COLO668 (cell line): ENCODE results near the gene CLIC4.
"Not testable (repeated sequence)": the region's sequence is repeated elsewhere in the genome, so short reads cannot be mapped to it uniquely, and the experiment has no call there.

Experiments
- DNase-seq: peaks from one replicate; lab custom pipeline; 2025; ENCODE audit not compliant: unreplicated experiment; lab: John Stamatoyannopoulos, UW

The CLIC4 gene

GRCh38 chr1:24743404-24744211 lies 1.6 kb upstream of the CLIC4 start:
- DNase-seq: no peak

GRCh38 chr1:24745711-24746413 lies 615 bp downstream of the CLIC4 start:
- DNase-seq: peak; percentile 81

- DNase-seq: no peak
Measured at GRCh38 chr1:24748191-24749121, 3.2 kb downstream of the CLIC4 start.

DNA sequence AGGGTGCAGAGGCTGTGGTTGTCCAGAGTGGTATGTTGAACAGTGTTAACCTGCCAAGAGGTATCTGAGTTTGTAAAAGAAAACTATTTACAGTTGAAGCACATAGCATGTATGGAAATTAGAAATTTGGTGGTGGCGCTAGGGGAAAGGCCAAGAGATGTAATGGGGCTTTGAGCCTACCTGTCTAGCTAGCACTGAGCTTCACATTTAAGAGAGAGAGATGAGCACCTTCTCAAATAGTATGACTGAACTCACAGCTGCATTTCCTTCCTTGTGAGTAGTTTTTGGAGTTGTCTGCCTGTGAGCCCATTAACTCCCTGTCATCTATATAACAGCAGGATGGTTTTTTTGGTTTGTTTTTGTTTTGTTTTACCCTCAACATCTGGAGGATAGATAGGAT lies 4.0 kb downstream of the CLIC4 start:
- no peak for DNase-seq

- DNase-seq: no peak
Measured at GRCh38 chr1:24749886-24750285, 4.6 kb downstream of the CLIC4 start.

GRCh38 chr1:24751833-24752232 lies 6.6 kb downstream of the CLIC4 start:
- DNase-seq: no peak

GRCh38 chr1:24752305-24752704 lies 7.1 kb downstream of the CLIC4 start:
- no peak for DNase-seq

DNA sequence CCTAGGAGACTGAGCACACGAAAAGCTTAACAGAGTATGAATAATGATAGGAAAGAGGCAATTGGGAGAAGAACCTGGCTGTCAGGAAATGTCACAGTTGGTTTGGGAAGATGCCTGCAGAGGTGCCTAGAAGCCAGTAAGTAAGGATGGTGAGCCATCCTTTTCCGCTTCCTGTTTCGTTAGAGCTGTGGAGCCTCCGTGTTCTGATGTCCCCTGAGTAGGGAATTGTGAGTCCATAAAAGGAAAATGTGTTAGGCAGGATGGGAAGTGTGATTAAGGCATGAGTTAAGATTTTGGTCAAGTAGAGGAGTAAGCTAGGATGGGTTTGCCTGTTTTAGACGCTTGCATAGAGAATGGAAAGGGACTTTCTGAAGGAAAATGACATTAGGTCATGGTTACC lies 9.0 kb downstream of the CLIC4 start:
- no peak for DNase-seq

DNA sequence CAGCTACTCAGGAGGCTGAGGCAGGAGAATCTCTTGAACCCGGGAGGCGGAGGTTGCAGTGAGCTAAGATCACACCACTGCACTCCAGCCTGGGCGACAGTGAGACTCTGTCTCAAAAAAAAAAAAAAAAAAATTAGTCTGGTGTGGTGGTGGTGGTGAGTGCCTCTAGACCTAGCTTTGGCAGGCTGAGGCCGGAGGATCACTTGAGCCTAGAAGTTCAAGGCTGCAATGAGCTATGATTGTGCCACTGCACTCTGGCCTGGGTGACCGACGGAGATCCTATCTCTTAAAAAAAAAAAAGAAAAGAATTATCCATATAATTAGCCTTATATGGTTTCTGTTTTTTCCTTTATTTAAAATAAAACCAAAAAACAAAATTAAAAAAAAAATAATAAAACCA lies 10.1 kb downstream of the CLIC4 start:
- DNase-seq: not testable (repeated sequence)

DNA sequence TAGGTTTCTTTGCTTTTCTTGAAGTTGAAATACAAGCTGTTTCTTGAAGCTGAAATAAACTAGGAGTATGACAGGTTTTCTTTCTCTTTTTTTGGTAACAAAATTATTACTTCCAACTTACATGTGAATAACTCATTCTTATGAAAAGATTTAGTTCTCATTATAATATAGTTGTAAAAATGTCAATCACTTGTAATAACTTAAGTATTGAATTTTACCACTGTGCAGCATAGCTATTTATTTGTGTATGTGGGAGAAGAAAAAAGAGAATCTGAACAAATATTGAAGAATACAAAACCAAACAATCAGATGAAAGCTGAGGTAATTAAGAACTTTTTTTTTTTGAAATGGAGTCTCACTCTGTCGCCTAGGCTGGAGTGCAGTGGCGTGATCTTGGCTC lies 11.1 kb downstream of the CLIC4 start:
- DNase-seq: no peak

GRCh38 chr1:24759492-24759891 lies 14.2 kb downstream of the CLIC4 start:
- no peak for DNase-seq

DNA sequence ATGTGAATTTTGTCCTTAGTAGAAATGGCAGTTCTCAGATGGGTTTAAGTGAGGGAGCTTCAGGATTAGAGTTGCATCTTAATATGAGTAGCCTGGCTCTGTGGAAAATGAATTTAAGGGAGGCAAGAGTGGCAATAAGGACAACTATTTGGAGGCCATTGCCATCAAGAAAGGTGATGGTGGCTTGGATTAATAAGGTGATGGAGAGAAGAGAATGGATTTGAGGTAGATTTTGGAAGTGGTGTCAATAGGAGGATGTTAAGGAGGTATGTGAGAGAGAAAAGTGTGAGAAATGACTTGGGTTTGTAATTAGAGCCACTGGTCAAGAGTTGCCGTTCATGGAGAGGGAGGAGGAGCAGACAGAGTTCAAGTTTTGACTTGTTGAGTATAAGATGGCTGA lies 16.3 kb downstream of the CLIC4 start:
- no peak for DNase-seq

DNA sequence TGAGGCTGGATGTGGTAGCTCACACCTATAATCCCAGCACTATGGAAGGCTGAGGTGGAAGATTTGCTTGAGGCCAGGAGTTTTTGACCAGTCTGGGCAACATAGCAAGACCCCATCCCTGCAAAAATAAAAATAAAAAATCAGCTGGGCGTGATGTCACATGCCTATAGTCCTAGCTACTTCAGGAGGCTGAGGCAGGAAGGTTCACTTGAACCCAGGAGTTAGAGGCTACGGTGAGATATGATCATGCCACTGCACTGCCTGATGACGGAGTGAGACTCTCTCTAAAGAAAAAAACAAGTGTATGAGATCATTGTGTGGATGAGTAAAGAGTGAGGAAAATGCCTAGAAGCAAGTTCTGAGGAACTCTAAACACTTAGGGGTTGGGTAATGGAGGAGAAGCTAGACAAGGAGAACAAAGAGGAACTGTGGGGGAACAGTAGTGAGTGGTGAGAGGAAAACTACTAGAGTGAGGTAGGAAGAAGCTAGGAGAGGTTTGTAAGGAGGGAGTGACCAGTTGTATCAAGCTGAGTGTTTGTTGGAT lies 17.0 kb downstream of the CLIC4 start:
- no peak for DNase-seq

DNA sequence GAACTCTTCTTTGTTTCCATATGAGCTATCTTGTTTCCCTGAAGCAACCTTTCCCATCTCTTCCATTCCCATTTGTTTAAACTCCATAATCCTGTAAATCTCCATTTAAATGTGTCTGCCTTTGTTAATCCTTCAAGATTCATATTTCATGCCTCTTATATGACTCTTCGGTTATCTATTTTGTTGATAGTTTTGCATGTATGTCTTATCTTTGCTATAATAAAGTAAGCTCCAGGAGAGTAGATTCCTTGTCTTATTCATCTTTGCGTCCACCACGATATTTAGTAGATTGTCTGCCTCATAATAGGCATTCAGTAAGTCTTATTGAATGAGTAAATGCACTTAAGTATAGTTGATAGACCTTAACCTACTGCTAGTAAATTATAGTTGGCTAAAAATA lies 18.4 kb downstream of the CLIC4 start:
- no peak for DNase-seq

GRCh38 chr1:24764439-24764838 lies 19.2 kb downstream of the CLIC4 start:
- DNase-seq: no peak

DNA sequence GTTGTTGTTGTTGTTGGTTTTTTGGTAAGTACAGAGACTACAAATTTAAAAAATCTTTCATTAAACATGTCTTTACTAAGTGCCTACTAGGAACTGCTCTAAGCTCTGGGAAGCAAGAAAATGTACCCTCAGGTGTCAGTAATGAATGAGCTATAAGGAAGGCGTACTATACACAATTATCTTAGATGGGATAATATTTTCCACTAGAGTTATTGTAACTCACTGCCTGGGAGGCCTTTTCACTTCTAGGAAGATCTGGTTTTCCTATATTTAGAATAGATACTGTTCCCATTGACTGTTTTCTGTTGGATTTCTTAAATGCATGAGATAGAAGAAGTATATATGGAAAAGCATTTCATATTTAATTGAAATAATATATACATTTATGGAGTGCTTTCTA lies 19.6 kb downstream of the CLIC4 start:
- DNase-seq: no peak

DNA sequence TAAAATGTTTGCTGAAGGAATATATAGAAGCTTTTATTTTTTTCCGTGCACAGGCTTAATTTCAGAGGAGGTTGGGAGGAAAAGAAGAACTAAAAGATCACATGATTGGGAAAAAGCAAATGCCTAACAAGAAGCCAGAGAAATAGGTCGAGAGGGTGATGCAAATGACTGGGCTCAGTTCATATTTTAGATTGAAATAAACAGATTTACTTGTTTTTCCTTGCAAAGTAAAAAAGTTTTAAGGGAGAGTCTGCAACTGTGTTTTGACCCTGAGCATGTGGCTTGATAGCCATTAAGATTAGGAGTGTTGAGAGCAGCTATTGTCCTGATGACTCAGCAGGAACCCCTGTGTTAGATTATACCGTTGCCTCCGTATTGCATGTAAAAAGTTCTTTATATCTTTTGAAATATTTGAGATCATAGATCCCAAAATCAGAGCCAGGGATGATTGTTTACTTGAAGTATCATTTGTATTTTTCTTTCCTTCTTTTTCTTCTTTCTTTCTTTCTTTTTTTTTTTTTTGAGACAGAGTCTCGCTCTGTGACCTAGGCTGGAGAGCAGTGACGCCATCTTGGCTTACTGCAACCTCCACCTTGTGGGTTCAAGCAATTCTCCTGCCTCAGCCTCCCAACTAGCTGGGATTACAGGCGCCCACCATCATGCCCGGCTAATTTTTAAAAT lies 20.2 kb downstream of the CLIC4 start:
- no peak for DNase-seq

DNA sequence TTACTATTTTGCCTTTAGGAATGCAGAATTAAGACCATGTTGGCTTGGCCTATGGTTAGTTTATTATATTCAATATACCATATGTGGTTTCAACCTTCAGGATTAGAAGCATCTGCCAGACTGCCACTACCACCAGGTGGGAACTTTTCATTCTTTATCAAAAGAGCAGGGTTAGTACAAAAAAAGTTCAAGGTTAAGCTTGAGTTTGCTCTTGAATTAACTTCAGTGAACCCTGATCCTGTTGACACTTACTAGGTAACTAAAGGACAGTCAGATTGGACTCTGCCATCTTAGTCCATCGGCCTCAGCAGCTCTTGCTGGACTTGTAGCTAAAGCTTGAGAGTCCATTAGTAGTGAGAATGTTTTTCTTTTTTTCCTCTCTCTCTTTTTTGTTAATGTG lies 22.1 kb downstream of the CLIC4 start:
- DNase-seq: no peak

DNA sequence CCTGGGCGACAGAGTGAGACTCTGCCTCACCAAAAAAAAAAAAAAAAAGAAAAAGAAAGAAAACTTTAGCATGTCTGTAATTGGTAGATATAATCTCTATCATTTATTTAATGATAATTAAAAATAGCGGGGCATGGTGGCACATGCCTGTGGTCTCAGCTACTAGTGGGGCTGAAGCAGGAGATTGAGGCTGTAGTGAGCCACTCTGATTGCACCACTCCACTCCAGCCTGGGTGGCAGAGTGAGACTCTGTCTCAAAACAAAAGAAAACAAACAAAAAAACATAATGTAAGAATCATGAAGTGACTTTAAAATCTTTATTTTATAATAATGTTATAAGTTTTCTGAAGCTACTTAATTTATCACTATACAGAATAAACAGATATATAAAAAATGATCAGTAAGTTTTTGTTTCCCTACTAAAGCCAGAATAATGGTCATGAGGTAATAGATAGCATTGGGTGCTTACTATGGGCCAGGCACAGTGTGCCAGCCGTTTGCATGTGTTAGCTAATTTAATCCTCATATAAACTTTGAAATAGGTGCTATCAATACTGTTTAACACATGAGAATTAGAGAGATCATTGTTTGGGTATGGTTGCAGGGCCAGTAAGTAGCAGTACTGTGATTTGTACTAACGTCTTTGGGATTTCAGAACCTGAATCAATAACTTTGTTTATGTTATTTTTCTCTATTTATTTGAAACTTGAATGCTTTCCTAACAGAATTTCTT lies 23.8 kb downstream of the CLIC4 start:
- no peak for DNase-seq
